HepG2 (cell line): ENCODE results near the gene CHRM3. TPM values are rescaled to one million over a fixed set of nuclear protein-coding genes. Genes with fewer than 3 reads are reported as not detected.

Source experiments
- ATAC-seq: fragments of 200-7000 bp; cut with Tn5 transposase; 3 replicates; pipeline ENCODE4 v1.9.1; 2020; ENCODE audit warnings: mild to moderate bottlenecking, moderate library complexity
- BruUV-seq: library from RNA; stranded (reverse); fragments of 400-500 nt; replicated peaks from 2 replicates; lab custom pipeline; 2021; lab: Mats Ljungman, UMichigan
- CTCF ChIA-PET: fragments of 300-600 bp; formaldehyde crosslinking; extraction: SDS; loops from one replicate; lab custom pipeline; 2021; ENCODE audit warnings: low total read pairs, inconsistent platforms, low intra/inter-chr PET ratio; lab: Yijun Ruan, JAX
- POLR2A ChIA-PET: fragments of 350-600 bp; sonication (Branson Sonifier 250); formaldehyde crosslinking; loops from one replicate; lab custom pipeline; 2020; ENCODE audit warnings: antibody characterized with exemption, inconsistent platforms; lab: Yijun Ruan, JAX
- DNase-seq: peaks from one replicate; pipeline ENCODE4 v3.0.0-alpha.2; 2015; ENCODE audit warnings: low spot score
- FAIRE-seq: peaks from 3 replicates; lab custom pipeline; 2011; peaks lifted over from hg19 to GRCh38; lab: Jason Lieb, UNC
- H2AFZ ChIP-seq: one replicate; pipeline ENCODE4 v1.6.1; 2011; ENCODE audit warnings: low read length, inconsistent platforms
- H3K27ac ChIP-seq: fragments of 300-600 bp; 3 replicates; pipeline ENCODE4 v1.8.0; 2011; ENCODE audit warnings: mixed run types, mild to moderate bottlenecking, mixed read lengths, low read length, inconsistent platforms; ENCODE audit not compliant: insufficient read depth; ENCODE audit errors: extremely low read length
- H3K27me3 ChIP-seq, 2 experiments: fragments of 200-600 bp in 1 of 2; 2 replicates in 1 of 2; 3 replicates in 1 of 2; pipeline versions ENCODE4 v1.6.0 to v1.8.0; 2011; ENCODE audit warnings: low read length in 2 of 2, mild to moderate bottlenecking in 2 of 2, moderate library complexity in 2 of 2, inconsistent platforms in 1 of 2; ENCODE audit not compliant: insufficient read depth in 2 of 2, control insufficient read depth in 1 of 2
- H3K36me3 ChIP-seq, 2 experiments: fragments of 200-600 bp in 1 of 2; replicated peaks in 1 of 2; 2 replicates in 1 of 2; 3 replicates in 1 of 2; pipeline versions ENCODE4 v1.5.1 to v1.8.0; 2011; ENCODE audit warnings: low read length in 2 of 2, inconsistent platforms in 1 of 2; ENCODE audit not compliant: insufficient read depth in 2 of 2, control insufficient read depth in 1 of 2
- H3K4me1 ChIP-seq: 2 replicates; pipeline ENCODE4 v1.5.1; 2012; ENCODE audit warnings: low read length, inconsistent platforms; ENCODE audit not compliant: insufficient read depth
- H3K4me2 ChIP-seq: 2 replicates; pipeline ENCODE4 v1.6.0; 2011; ENCODE audit warnings: low read depth, low read length, inconsistent platforms
- H3K4me3 ChIP-seq, 3 experiments: fragments of 200-600 bp in 1 of 3; sonication (generic), shearing (Covaris generic) in 1 of 3; replicated peaks in 1 of 3; 2 replicates each; pipeline ENCODE4 v1.5.1; 2011 to 2016; ENCODE audit warnings: low read length in 3 of 3, inconsistent platforms in 2 of 3, low read depth in 2 of 3, mild to moderate bottlenecking in 2 of 3, control low read depth in 1 of 3, mixed read lengths in 1 of 3; ENCODE audit not compliant: insufficient read depth in 1 of 3
- H3K79me2 ChIP-seq: one replicate; pipeline ENCODE4 v1.6.1; 2011; ENCODE audit warnings: low read length, inconsistent platforms; ENCODE audit not compliant: insufficient read depth
- H3K9ac ChIP-seq: 2 replicates; pipeline ENCODE4 v1.6.0; 2011; ENCODE audit warnings: mild to moderate bottlenecking, low read depth, low read length, inconsistent platforms; ENCODE audit not compliant: insufficient read depth
- H3K9me3 ChIP-seq: 2 replicates; pipeline ENCODE4 v1.5.1; 2012; ENCODE audit warnings: mild to moderate bottlenecking, low read length
- H4K20me1 ChIP-seq: 2 replicates; pipeline ENCODE4 v1.6.0; 2011; ENCODE audit warnings: inconsistent platforms, mild to moderate bottlenecking, low read length, moderate library complexity; ENCODE audit not compliant: insufficient read depth
- ATF7 ChIP-seq, 2 experiments: fragments of 450-650 bp in 1 of 2; sonication (generic) in 1 of 2; formaldehyde crosslinking in 1 of 2; IDR thresholded peaks; 2 replicates each; pipeline versions ENCODE4 v1.4.0 to v1.6.1; 2016 to 2020; ENCODE audit warnings: antibody characterized with exemption in 1 of 2, mild to moderate bottlenecking in 1 of 2, missing genetic modification reagents in 1 of 2
- CENPX ChIP-seq: sonication (generic); formaldehyde crosslinking; IDR thresholded peaks from 2 replicates; pipeline ENCODE4 v1.9.0; 2021; ENCODE audit warnings: mild to moderate bottlenecking, missing genetic modification reagents, moderate library complexity
- ZC3H4 ChIP-seq: sonication (generic); formaldehyde crosslinking; IDR thresholded peaks from 2 replicates; pipeline ENCODE4 v1.4.0; 2020; ENCODE audit warnings: missing genetic modification reagents, borderline replicate concordance
- ZNF788 ChIP-seq: sonication (generic); formaldehyde crosslinking; IDR thresholded peaks from 2 replicates; pipeline ENCODE4 v1.5.0; 2020; ENCODE audit warnings: mild to moderate bottlenecking, missing genetic modification reagents, borderline replicate concordance
- WGBS: methylation state at CpG from one replicate; pipeline ENCODE4 v1.1.6; 2017; ENCODE audit warnings: low lambda C conversion rate; 5-methylcytosine and 5-hydroxymethylcytosine counted together
- in situ Hi-C: cut with HindIII; loops from 2 replicates; pipeline ENCODE4 v1.10.0; 2017; ENCODE audit warnings: low pct_unique_long_range_greater_than_20kb; ENCODE audit not compliant: extremely low pct_ligation_motif_present
- intact Hi-C: fragments of 100-400 bp; cut with micrococcal nuclease; formaldehyde crosslinking; loops from one replicate; pipeline ENCODE4 v1.10.0; 2022; ENCODE audit not compliant: unreplicated experiment
- polyA plus RNA-seq, 8 experiments: library from polyadenylated mRNA; depleted of rRNA in 3 of 8; stranded (reverse) in 7 of 8; unstranded in 1 of 8; fragments of >200 nt; fragmentation: Illumina TruSeq in 4 of 8; extraction: Trizol in 4 of 8; gene quantifications; 2 replicates each; pipeline versions ENCODE4 v1.2.1 to v1.2.3, GENCODE V29; 2011 to 2016; ENCODE audit warnings: low read depth in 4 of 8, missing spikeins in 1 of 8, mixed read lengths in 1 of 8; ENCODE audit not compliant: insufficient read depth in 1 of 8
- total RNA-seq, 5 experiments: library from RNA; depleted of rRNA; stranded (reverse); fragments of >200 nt; fragmentation: Illumina TruSeq; extraction: Trizol; gene quantifications; 2 replicates each; pipeline ENCODE4 v1.2.3, GENCODE V29; 2016; ENCODE audit warnings: low read depth in 1 of 5

The CHRM3 gene
- total and polyA plus RNA-seq, 2 of the 13 experiments (the other 11 are each of a cell fraction or from before 2014, with no cell fraction given): not detected

GRCh38 chr1:239421811-239422210 is 35.4 kb downstream of the CHRM3 start:
- Histone ChIP-seq H3K9me3 (peaks cover 15% of the 10 kb centered on the region), H4K20me1 (no peaks in the 10 kb centered on the region), H3K27ac (no peak overlapping the region), H3K9ac (no peak overlapping the region), H3K36me3 (no peaks in the 10 kb centered on the region), H3K79me2 (no peaks in the 10 kb centered on the region), H3K27me3 (no peaks in the 10 kb centered on the region), H2AFZ (no peak overlapping the region), H3K4me2 (no peak overlapping the region), H3K4me3 (no peak overlapping the region), H3K4me1 (no peaks in the 10 kb centered on the region)
- ATAC-seq (no peak), DNase-seq (no peak), FAIRE-seq (no peak)
- in situ Hi-C loops: loop anchor here (25.0 kb wide), 1 partner anchor 465 kb away; no protein-coding TSS in a partner anchor
- intact Hi-C loops: no loop called here
- ChIA-PET CTCF (no interaction called here), POLR2A (no interaction called here)
- peak; percentile 55 for TF ChIP-seq ATF7 (IDR thresholded peaks at IDR 0.05)
- no peak for TF ChIP-seq ATF7 (CRISPR knock-in tag; IDR thresholded peaks at IDR 0.05)
- TF ChIP-seq CENPX (CRISPR knock-in tag): no peak
- WGBS: 1% methylated on average over 2 of the region's 2 CpGs
- no TSS peak for BruUV-seq

- no peak for TF ChIP-seq ZNF788 (CRISPR knock-in tag)
- no peak for TF ChIP-seq ZC3H4 (CRISPR knock-in tag)
- H3K9me3 ChIP-seq: peaks cover 26% of the 10 kb centered on the region
- in situ Hi-C loops (loop anchor here (25.0 kb wide), 1 partner anchor 464 kb away; no protein-coding TSS in a partner anchor), intact Hi-C loops (no loop called here)
- H3K36me3 ChIP-seq: no peaks in the 10 kb centered on the region
- H3K27me3 ChIP-seq: no peaks in the 10 kb centered on the region
- H2AFZ ChIP-seq: no peak overlapping the region
- no peak overlapping the region for H3K4me2 ChIP-seq
- H3K79me2 ChIP-seq: no peaks in the 10 kb centered on the region
- WGBS: 5% methylated on average over 3 of the region's 3 CpGs
- FAIRE-seq (no peak), ATAC-seq (no peak), DNase-seq (no peak)
- BruUV-seq: no TSS peak
- H3K9ac ChIP-seq: no peak overlapping the region
- CTCF ChIA-PET: no interaction called here
- H3K27ac ChIP-seq: no peak overlapping the region
- no peaks in the 10 kb centered on the region for H4K20me1 ChIP-seq
- no peak overlapping the region for H3K4me3 ChIP-seq
- H3K4me1 ChIP-seq: no peaks in the 10 kb centered on the region
- POLR2A ChIA-PET: no interaction called here
Measured at GRCh38 chr1:239422818-239423217, 36.5 kb downstream of the CHRM3 start.
